Measurements from ENCODE around the gene MEI4. TPM values are rescaled to one million over a fixed set of nuclear protein-coding genes. Genes with fewer than 3 reads are reported as not detected.

MEI4 gene
- total RNA-seq, 6 experiments from 2014 or later = not detected

GRCh38 chr6:77893391-77893790, 240.6 kb downstream of the MEI4 start:
- no peaks in the 10 kb centered on the region for H3K36me3 Mint-ChIP-seq (ENCODE audit: low read depth)
- H3K4me3 Mint-ChIP-seq = no peak overlapping the region
- no peak for DNase-seq
- no peak for TF ChIP-seq CTCF (IDR thresholded peaks at IDR 0.05)
- H3K4me1 Mint-ChIP-seq (ENCODE audit: low read depth) = no peaks in the 10 kb centered on the region
- no peak overlapping the region for H3K27ac Mint-ChIP-seq
- no peaks in the 10 kb centered on the region for H3K27me3 Mint-ChIP-seq (ENCODE audit: insufficient read depth)
- H3K9me3 Mint-ChIP-seq = peaks cover 29% of the 10 kb centered on the region

- Mint-ChIP-seq H3K9me3 (peaks cover 41% of the 10 kb centered on the region), H3K27me3 (ENCODE audit: insufficient read depth) (peaks cover 2% of the 10 kb centered on the region; the same call in 1 of the 2 replicates), H3K4me3 (no peak overlapping the region), H3K27ac (no peak overlapping the region), H3K36me3 (ENCODE audit: low read depth) (no peaks in the 10 kb centered on the region), H3K4me1 (ENCODE audit: low read depth) (no peaks in the 10 kb centered on the region)
- no peak for DNase-seq
- no peak for TF ChIP-seq CTCF (IDR thresholded peaks at IDR 0.05)
These were observed 253.2 kb downstream of the MEI4 start for GRCh38 chr6:77906070-77906469.

- peaks cover 46% of the 10 kb centered on the region for H3K9me3 Mint-ChIP-seq
- H3K36me3 Mint-ChIP-seq (ENCODE audit: low read depth) = no peaks in the 10 kb centered on the region
- DNase-seq = no peak
- peaks cover 2% of the 10 kb centered on the region; the same call in 1 of the 2 replicates for H3K27me3 Mint-ChIP-seq (ENCODE audit: insufficient read depth)
- no peaks in the 10 kb centered on the region for H3K4me1 Mint-ChIP-seq (ENCODE audit: low read depth)
- H3K27ac Mint-ChIP-seq = no peak overlapping the region
- no peak for TF ChIP-seq CTCF (IDR thresholded peaks at IDR 0.05)
- no peak overlapping the region for H3K4me3 Mint-ChIP-seq
These were observed 258.0 kb downstream of the MEI4 start for GRCh38 chr6:77910826-77911225.

DNA sequence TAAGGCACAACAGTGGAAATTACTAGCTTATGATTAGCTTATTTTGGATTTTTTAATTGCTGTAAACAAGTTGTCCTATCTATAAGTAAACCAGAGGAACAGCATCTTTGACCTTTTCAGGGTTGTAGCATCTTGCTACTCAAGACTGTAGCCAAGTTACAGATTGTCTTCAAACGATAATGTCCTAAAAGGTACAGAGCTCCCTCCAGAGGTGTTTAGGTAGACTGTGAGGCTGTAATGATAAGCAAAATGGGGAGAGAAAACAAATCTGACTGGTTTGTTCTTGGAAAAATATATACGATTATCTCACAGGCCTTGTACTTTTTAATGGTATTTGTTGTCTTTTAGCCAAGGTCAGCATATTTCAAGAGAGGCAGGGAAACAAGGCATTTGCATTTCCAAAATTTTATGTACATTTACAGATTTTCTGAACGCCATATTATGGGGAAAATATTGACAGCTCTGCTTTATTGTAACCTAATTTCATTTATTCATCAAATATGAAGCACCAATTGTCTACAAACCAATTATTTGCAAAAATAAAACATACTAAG, 273.4 kb downstream of the MEI4 start:
- no peak overlapping the region for H3K27ac Mint-ChIP-seq
- H3K4me3 Mint-ChIP-seq = no peak overlapping the region
- no peaks in the 10 kb centered on the region for H3K4me1 Mint-ChIP-seq (ENCODE audit: low read depth)
- no peaks in the 10 kb centered on the region for H3K9me3 Mint-ChIP-seq
- no peak for DNase-seq
- H3K36me3 Mint-ChIP-seq (ENCODE audit: low read depth) = no peaks in the 10 kb centered on the region
- H3K27me3 Mint-ChIP-seq (ENCODE audit: insufficient read depth) = no peaks in the 10 kb centered on the region
- TF ChIP-seq CTCF (IDR thresholded peaks at IDR 0.05) = no peak

- no peak overlapping the region for H3K27ac Mint-ChIP-seq
- no peak for DNase-seq
- no peaks in the 10 kb centered on the region for H3K36me3 Mint-ChIP-seq (ENCODE audit: low read depth)
- H3K4me1 Mint-ChIP-seq (ENCODE audit: low read depth) = no peaks in the 10 kb centered on the region
- TF ChIP-seq CTCF (IDR thresholded peaks at IDR 0.05) = no peak
- H3K9me3 Mint-ChIP-seq = peaks cover 11% of the 10 kb centered on the region
- no peak overlapping the region for H3K4me3 Mint-ChIP-seq
- no peaks in the 10 kb centered on the region for H3K27me3 Mint-ChIP-seq (ENCODE audit: insufficient read depth)
These were observed 277.5 kb downstream of the MEI4 start for GRCh38 chr6:77930382-77930781.

- TF ChIP-seq CTCF (IDR thresholded peaks at IDR 0.05) = no peak
These were observed 278.1 kb downstream of the MEI4 start for GRCh38 chr6:77930952-77931351.

More at GRCh38 chr6:77930952-77931351, 278.1 kb downstream of the MEI4 start:
- H3K4me1 Mint-ChIP-seq (ENCODE audit: low read depth) = no peaks in the 10 kb centered on the region
- DNase-seq = no peak
- H3K36me3 Mint-ChIP-seq (ENCODE audit: low read depth) = no peaks in the 10 kb centered on the region
- no peak overlapping the region for H3K4me3 Mint-ChIP-seq
- no peaks in the 10 kb centered on the region for H3K27me3 Mint-ChIP-seq (ENCODE audit: insufficient read depth)
- peaks cover 17% of the 10 kb centered on the region for H3K9me3 Mint-ChIP-seq
- no peak overlapping the region for H3K27ac Mint-ChIP-seq
